HG03060 (cell line): Measurements from ENCODE around the gene LARGE1.

Experiments used
- ATAC-seq: cut with Tn5 transposase; IDR thresholded peaks from one replicate; pipeline ENCODE4 v1.9.1; 2021; ENCODE audit warnings: low read depth, moderate number of reproducible peaks; ENCODE audit not compliant: unreplicated experiment

Gene LARGE1

GRCh38 chr22:33741025-33741424, 179.3 kb downstream of the LARGE1 start:
- ATAC-seq = no peak

GRCh38 chr22:33739516-33739915, 180.8 kb downstream of the LARGE1 start:
- ATAC-seq = no peak

GRCh38 chr22:33737662-33738061, 182.6 kb downstream of the LARGE1 start:
- ATAC-seq = no peak

GRCh38 chr22:33735978-33736377, 184.3 kb downstream of the LARGE1 start:
- no peak for ATAC-seq

- no peak for ATAC-seq
Measured at GRCh38 chr22:33728847-33729246, 191.4 kb downstream of the LARGE1 start.

- no peak for ATAC-seq
Measured at GRCh38 chr22:33726294-33726734, 194.0 kb downstream of the LARGE1 start.

GRCh38 chr22:33723915-33724314, 196.4 kb downstream of the LARGE1 start:
- ATAC-seq = no peak

- ATAC-seq = no peak
Measured at GRCh38 chr22:33722816-33723215, 197.5 kb downstream of the LARGE1 start.

GRCh38 chr22:33720166-33720878, 200.0 kb downstream of the LARGE1 start:
- ATAC-seq = no peak

- no peak for ATAC-seq
Measured at GRCh38 chr22:33717694-33718396, 202.4 kb downstream of the LARGE1 start.

GRCh38 chr22:33715237-33715985, 204.9 kb downstream of the LARGE1 start:
- ATAC-seq = no peak

- no peak for ATAC-seq
Measured at GRCh38 chr22:33710326-33710725, 209.9 kb downstream of the LARGE1 start.

- ATAC-seq = no peak
Measured at GRCh38 chr22:33707581-33707980, 212.7 kb downstream of the LARGE1 start.

GRCh38 chr22:33706100-33706499, 214.2 kb downstream of the LARGE1 start:
- ATAC-seq = no peak

- no peak for ATAC-seq
Measured at GRCh38 chr22:33699176-33699575, 221.1 kb downstream of the LARGE1 start.

GRCh38 chr22:33697640-33698039, 222.6 kb downstream of the LARGE1 start:
- no peak for ATAC-seq

- ATAC-seq = no peak
Measured at GRCh38 chr22:33691057-33691630, 229.1 kb downstream of the LARGE1 start.

GRCh38 chr22:33688903-33689302, 231.4 kb downstream of the LARGE1 start:
- ATAC-seq = no peak

GRCh38 chr22:33687464-33687863, 232.8 kb downstream of the LARGE1 start:
- ATAC-seq = no peak

GRCh38 chr22:33684087-33684486, 236.2 kb downstream of the LARGE1 start:
- no peak for ATAC-seq

- ATAC-seq = no peak
Measured at GRCh38 chr22:33682927-33683326, 237.3 kb downstream of the LARGE1 start.
